GM18520 (cell line): ENCODE measurements around the gene APOM.

ENCODE experiments used
- ATAC-seq: cut with Tn5 transposase; IDR thresholded peaks from one replicate; pipeline ENCODE4 v1.9.1; 2021; ENCODE audit not compliant: unreplicated experiment

APOM gene

DNA sequence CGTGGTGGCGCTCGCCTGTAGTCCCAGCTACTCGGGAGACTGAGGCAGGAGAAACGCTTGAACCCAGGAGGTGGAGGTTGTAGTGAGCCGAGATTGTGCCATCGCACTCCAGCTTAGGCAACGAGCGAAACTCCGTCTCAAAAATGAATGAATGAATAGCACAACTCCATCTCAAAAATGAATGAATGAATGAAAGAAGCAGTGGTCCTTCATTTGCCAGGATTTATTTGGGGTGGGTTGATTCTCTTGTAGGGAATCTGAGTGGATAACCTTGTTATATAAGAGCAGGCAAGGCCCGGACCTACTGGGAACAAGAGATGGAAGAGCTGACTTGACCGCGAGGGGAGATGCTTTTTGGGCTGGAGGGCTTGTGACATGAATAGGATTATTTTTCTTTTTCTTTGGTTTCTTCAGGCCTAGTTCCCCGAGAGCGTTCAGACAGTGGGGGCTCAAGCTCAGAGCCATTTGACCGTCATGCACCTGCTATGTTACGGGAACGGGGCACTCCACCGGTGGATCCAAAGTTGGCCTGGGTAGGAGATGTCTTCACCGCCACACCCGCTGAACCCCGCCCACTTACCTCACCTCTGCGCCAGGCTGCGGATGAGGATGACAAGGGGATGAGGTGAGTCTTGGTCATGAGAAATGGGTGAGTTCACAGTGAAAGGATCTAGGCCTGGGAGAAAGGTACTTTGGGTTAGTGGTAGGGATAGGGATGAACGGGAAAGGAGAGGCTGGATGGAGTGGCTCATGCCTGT is 25.3 kb upstream of the APOM start:
- ATAC-seq, result no peak

DNA sequence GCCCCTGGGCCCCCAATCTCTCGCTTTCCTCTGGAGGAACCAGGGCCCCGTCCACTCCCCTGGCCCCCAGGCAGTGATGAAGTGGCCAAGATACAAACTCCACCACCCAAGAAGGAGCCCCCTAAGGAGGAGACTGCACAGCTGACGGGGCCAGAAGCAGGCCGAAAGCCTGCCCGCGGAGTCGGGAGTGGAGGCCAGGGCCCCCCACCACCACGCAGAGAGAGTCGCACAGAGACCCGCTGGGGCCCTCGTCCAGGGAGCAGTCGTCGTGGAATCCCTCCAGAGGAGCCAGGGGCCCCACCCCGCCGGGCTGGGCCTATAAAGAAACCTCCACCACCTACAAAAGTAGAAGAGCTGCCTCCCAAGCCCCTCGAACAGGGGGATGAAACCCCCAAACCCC is 24.5 kb upstream of the APOM start:
- ATAC-seq, result no peak

DNA sequence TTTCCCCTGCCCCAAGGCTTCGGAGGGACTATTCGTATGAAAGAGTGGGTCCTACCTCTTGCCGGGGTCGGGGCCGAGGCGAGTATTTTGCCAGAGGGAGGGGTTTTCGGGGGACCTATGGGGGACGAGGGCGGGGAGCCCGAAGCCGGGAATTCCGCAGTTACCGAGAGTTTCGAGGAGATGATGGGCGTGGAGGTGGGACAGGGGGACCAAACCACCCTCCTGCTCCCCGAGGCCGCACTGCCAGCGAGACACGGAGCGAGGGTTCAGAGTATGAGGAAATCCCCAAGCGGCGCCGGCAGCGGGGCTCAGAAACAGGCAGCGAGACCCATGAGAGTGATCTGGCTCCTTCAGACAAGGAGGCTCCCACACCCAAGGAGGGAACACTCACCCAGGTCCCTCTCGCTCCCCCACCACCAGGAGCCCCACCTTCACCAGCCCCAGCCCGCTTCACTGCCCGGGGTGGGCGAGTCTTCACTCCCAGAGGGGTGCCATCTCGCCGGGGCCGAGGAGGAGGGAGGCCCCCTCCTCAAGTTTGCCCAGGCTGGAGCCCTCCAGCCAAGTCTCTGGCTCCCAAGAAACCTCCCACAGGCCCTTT is 23.9 kb upstream of the APOM start:
- no peak for ATAC-seq

DNA sequence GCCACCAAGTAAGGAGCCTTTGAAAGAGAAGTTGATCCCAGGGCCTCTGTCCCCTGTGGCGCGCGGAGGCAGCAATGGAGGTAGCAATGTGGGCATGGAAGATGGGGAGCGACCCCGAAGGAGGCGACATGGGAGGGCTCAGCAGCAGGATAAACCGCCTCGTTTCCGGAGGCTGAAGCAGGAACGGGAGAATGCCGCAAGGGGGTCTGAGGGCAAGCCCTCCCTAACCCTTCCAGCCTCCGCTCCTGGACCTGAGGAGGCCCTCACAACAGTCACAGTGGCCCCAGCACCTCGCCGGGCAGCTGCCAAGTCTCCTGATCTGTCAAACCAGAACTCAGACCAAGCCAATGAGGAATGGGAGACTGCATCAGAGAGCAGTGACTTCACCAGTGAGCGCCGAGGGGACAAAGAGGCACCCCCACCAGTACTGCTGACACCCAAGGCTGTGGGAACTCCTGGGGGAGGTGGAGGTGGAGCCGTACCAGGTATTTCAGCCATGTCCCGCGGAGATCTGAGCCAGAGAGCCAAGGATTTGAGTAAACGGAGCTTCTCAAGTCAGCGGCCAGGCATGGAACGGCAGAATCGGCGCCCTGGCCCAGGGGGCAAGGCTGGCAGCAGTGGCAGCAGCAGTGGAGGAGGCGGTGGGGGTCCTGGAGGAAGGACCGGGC is 23.3 kb upstream of the APOM start:
- no peak for ATAC-seq

DNA sequence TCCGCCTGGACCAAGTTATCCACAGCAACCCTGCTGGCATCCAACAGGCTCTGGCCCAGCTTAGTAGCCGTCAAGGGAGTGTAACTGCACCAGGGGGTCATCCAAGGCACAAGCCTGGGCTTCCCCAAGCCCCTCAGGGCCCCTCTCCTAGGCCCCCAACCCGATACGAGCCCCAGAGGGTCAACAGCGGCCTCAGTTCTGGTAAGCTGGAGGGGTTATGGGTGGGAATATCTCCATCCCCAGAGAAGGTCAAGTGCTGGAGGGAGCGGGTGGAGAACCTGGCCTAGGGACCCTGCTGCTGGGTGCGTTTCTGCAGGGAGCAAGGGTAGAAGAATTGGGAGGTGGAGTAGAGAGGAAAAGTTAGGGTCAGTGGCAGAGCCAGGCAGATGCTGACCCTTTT is 22.2 kb upstream of the APOM start:
- no peak for ATAC-seq

DNA sequence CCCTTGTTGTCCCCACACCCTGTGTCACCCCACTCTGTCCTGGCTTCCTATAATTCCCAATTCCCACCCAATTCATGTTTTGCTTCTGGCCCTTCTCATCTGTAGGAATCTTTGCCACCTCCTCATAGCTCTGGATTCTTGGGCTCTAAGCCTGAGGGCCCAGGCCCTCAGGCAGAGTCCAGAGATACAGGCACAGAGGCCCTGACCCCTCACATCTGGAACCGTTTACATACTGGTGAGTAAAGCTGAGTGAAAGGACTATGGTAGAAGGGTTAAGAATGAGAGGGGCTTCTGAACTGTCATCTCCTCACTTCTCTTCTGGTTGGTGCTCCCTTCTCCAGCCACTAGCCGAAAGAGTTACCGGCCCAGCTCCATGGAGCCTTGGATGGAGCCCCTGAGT is 21.6 kb upstream of the APOM start:
- no peak for ATAC-seq

DNA sequence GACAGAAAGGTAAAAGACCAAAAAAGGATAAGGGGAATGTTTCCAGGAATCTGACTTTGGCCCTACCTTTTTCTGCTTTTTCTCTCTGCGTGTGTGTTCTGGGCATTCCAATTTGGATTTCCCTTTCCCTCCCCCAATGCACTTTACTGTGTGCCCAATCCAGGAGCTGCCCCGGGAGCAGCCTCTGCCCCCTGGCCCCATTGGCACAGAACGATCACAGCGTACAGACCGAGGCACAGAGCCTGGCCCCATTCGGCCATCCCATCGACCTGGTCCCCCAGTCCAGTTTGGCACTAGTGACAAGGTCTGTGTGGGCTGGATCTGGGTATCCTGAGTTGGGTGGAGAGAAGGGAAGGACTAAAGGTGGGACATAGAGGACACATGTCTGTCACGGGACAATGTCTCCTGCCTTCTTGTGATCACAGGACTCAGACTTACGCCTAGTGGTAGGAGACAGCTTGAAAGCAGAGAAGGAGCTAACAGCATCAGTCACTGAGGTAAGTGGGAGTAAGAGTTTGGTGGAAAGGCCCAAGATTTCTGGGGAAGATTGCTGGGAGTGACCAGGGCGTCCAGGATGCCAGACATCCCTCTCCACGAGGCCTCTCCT is 20.6 kb upstream of the APOM start:
- ATAC-seq, result no peak

DNA sequence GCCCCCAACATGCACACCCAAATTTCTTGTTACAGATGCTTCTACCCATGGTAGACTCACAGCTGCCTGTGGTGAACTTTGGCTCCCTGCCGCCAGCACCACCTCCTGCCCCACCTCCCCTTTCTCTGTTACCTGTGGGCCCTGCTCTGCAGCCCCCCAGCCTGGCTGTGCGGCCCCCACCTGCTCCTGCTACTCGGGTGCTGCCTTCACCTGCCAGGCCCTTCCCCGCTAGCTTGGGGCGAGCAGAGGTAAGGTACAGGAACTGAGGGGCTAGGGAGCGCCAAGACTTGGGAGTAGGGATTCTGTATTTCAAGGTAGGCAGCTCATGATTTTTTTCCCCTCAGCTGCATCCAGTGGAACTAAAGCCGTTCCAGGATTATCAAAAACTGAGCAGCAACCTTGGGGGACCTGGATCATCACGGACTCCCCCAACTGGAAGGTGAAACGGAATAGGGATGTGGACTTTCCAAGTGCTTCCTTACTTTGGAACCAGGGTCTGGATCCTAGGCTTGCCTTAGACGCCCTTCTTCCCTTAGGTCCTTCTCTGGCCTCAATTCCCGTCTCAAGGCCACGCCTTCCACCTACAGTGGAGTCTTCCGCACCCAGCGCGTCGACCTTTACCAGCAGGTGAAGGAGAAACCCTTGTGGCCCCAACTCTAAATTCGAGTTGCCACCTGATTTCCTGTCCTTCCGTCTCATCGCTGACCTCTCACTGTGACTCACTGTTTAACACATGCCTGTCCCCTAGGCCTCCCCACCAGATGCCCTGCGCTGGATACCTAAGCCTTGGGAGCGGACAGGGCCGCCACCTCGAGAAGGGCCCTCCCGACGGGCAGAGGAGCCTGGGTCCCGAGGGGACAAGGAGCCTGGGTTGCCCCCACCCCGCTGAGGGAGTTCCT is 18.7 kb upstream of the APOM start:
- ATAC-seq, result no peak

DNA sequence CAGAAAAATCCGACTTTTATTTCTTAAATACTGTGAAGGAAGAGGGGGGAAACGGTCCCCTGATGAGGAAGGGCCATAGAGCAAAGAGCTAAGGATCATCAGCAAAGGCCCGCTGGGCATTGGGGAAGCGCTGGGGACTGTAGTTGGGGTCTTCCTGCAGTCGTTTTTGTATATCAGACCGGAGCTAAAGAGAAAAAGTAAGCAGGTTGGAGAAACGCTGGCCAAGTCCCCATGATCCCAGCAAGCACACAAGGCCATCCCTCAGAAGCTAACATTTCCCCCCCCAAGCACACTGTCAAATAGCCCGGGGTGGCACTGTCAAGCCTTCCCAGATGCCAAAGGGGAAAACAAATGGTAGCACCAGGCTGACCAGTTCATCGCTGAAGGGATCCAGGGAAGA is 16.7 kb upstream of the APOM start:
- ATAC-seq, result no peak

DNA sequence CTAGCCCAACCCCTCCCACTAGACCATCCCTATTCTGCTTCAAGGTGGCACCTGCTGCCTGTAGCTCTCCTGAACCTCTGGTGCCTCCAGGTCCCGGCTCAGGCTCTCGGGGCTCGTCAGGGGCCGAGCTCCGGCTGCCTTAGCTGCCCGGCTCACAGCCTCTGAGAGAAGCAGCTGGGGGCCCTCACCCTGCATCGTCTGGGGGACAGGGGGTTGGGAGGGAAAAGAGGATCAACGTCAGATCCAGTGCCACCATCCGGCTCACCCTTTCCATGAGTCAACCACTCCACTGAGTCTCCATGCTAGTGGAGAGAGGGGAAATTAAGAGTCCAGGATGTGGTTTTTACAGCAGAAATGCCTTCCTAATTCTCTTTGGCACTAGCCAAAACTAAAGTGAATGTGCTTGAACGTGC is 16.2 kb upstream of the APOM start:
- no peak for ATAC-seq

DNA sequence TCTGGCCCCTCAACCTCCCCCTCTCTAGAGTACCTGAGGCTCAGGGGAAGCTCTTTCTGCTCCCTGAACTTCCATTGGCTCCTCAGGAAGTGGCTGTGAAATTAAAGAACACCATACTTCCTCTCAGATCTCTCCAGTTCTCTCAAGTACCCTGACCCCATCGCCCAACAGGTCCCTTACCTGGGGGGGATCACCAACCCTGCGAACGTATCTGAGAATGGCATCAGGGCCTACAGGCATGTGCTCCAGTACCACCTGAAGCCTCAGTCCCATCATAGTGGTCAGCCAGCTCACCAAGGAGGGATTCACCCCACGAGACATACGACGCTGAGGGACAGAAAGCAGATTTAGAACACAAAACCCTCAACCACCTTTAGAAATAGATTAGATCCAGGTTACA is 15.1 kb upstream of the APOM start:
- ATAC-seq, result no peak

DNA sequence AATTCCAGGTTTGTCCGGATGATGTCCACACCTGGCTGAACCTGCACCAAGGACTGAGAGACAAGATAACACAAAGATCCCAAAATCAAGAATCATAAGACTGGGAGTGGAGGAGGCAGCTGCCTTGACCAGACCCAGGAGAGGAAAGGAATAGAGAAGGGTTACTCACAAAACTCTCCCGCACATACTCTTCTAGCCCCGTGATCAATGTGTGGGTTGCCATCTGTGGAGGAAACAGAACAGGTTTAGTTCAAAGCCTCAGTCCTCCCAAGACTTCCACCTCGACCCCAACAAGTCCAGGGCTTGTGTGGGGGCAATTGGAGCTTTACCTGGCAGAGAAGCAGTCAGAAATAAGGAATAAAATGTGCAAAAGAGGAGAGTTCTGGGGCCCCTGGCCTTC is 14.3 kb upstream of the APOM start:
- ATAC-seq, result no peak

DNA sequence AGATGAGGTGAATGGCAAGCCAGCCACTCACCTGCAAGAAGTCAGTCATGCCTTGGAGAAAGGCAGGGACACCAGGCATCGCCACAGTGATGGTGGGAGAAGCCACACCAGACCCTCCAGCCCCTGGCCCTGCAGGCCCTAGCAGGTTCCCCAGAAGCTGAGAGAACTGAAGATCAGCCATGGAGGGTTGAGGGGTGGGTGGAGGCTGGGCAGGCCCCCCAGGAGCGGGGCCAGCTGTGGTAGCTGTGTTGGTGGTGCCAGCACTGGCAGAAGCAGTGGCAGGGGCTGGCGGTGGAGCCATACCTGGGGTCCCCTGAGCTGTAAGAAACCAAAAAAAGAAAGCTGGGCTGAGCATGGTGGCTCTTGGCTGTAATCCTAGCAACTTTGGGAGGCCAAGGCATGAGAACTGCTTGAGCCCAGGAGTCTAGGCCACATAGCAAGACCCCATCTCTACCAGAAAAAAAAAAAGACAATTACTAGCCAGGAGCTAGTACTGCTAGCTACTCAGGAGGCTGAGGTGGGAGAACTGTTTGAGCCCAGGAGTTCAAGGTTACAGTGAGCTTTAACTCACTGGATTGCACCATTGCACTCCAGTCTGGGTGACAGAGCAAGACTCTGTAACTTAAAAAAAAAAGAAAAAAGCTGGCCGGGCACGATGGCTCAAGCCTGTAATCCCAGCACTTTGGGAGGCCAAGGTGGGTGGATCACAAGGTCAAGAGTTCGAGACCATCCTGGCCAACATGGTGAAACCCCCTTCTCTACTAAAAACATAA is 12.7 kb upstream of the APOM start:
- ATAC-seq, result no peak

DNA sequence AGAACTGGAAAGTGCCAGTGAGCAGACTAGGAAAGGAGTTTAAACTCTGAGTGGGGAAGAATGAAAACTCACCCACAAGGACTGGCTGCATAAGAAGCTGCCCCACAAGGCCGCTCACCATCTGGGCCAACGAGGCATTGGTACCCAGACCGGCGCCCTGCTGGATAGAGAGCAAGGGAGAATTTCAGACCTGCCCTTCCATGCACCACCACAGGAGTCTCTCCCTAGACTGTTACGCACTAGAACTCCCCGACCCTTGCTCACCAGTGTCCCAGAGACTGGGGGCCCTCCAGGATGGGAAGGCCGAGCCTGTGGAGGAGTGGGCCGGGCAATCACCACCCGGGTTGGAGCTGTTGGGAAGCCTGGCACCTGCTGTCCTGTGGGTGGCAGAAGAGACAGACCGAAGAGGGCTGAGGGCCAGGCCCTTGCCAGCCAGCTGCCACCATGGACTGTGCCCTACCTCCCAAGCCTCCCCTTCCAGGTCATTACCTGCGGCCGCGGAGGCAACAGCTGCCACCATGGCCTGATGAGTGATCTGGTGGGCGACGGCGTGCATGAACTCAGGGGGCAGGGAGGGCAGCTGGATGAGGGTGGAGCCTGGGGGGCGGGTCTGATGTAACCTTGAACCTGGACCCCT is 11.8 kb upstream of the APOM start:
- no peak for ATAC-seq

DNA sequence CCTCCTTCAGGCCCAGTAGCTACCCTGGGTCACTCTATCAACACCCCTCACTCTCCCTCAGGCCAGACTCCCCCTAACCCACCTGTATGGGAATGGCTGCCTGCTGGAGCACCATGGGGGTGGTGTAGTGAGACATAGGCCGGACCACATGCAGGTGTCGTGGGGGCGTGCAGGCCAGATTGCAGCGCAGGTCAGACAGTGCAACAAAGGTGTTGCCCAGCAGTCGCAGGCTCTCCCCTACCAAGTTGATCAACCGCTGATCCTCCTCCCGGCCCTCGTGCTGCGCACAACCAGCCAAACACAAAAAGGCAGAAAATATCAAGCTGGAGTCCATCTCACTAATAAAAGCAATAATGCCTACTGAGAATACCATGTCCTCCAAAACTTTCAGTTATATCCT is 10.4 kb upstream of the APOM start:
- ATAC-seq, result no peak

DNA sequence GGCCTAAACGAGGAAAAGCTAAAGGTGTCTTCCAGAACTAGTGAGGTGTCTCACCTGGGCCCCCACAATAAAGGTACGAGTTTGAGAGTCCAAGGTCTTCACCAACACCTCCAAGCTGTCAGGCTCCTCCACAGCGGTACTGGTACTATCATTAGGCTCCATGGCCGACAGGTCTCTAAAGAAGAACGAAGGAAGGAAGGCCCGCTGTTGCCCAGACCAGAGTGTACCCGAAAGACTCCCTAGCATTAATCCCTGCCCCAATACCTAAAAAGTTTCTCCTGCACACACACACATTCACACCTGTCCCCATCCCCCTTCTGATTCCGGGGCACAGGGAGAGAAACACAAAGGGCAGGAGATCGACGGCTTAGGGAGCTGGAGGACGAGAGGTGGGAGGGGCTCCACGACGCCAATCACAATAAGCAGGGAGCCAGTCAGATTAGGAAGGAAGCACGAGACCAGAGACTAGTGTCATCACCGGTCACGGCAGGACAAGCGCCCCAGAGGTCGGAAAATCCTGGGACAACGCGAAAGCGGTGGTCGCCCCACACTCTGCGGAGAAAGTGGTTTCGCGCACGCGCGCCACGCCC is 4.0 kb upstream of the APOM start:
- peak; percentile 24 for ATAC-seq

DNA sequence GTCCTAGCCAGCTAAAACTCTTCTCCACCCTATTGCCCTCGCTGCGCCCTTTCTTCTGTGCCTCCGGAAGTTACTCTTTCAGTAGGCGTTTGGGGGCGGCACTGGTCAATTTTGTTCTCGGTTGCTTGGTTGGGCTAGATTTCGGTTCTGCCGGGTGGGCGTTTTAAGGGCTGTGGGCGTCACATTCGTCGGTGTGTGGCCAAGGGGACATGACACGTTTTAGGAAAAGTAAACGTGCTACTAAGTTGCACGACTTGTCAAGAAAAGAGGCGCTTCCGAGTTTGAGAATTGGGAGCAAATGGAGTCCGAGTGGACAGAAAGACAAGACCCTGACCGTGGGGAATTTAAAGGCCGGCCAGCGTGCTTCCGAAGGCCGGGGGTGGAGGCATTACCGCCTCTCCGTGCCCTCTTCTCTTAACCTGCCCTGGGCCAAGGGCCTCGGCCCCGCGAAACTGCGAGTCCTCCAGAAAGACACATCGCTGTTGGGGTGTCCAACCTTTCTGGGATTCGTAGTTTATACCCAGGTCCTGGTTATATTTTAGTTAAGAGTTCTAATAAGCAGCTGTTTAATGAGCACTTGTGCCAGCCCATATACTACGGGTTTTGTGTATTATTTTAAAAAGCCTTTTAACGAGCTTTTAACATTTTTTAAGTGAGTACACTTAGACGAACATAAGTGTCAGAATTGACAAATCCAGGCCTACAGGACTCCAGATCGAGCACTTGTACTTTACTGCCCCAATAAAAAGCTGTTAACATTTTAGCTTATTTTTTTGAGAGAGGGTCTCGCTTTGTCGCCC is 2.6 kb upstream of the APOM start:
- peak; percentile 40 for ATAC-seq

DNA sequence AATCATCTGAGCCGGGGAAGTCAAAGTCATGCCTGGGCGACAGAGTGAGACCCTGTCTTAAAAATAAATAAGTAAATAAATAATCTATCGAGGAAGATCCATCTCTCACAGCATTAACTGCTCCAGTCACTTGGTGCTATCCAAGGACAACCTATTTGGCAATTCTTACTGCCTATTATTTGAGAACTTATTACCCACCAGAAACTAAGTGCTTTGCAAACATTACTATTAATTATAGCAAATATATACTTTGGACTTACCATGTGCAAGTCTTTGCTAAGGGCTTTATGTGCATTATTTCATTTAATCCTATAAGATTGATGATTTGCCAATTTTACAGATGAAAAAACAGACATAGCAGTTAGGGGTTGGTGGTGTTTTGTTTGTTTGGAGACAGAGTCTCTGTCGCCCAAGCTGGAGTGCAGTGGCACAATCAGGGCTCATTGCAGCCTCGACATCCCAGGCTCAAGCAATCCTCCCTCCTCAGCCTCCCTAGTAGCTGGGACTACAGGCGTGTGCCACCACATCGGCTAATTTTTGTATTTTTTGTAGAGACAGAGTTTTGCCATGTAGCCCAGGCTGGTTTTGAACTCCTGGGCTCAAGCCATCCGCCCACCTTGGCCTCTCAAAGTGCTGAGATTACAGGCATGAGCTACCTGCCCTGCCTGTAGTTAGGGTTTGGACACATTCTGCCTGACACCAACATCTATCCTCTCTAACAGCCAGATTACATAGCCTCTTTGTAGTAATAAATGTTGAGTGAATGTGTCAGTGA is 933 bp upstream of the APOM start:
- no peak for ATAC-seq
